CD4-positive, alpha-beta T cell (primary cell): ENCODE results near the gene EDN1. TPM values are rescaled to one million over a fixed set of nuclear protein-coding genes. Genes with fewer than 3 reads are reported as not detected.

Source experiments
- ATAC-seq: fragments of 200-7000 bp; cut with Tn5 transposase; one replicate; pipeline ENCODE4 v1.10.0; 2022; ENCODE audit warnings: mild to moderate bottlenecking; ENCODE audit not compliant: poor library complexity
- CTCF ChIA-PET: fragments of 350-600 bp; sonication (Branson Sonifier 250); formaldehyde crosslinking; loops from one replicate; lab custom pipeline; 2021; ENCODE audit warnings: antibody characterized with exemption, inconsistent platforms; lab: Charles Lee
- POLR2A ChIA-PET: fragments of 350-600 bp; sonication (Branson Sonifier 250); formaldehyde crosslinking; loops from one replicate; lab custom pipeline; 2021; ENCODE audit warnings: antibody characterized with exemption, inconsistent platforms; lab: Charles Lee
- DNase-seq, 14 experiments: peaks; one replicate each; pipeline ENCODE4 v3.0.0-alpha.2; 2013 to 2020; ENCODE audit warnings: mixed read lengths in 2 of 14
- H3K27ac ChIP-seq, 2 donors: one replicate each; pipeline versions ENCODE4 v1.5.1 to v1.7.0; 2013; ENCODE audit warnings: low read length in 2 of 2, low read depth in 1 of 2, mild to moderate bottlenecking in 1 of 2
- H3K27me3 ChIP-seq, 2 experiments: 1 replicate in 1 of 2; 2 replicates in 1 of 2; pipeline versions ENCODE4 v1.6.1 to v1.7.0; 2013; ENCODE audit warnings: low read length in 2 of 2, control low read depth in 1 of 2, mild to moderate bottlenecking in 1 of 2, moderate library complexity in 1 of 2; ENCODE audit not compliant: insufficient read depth in 2 of 2, control insufficient read depth in 1 of 2
- H3K36me3 ChIP-seq: one replicate; pipeline ENCODE4 v1.6.1; 2013; ENCODE audit warnings: low read length, control low read depth; ENCODE audit not compliant: insufficient read depth
- H3K4me1 ChIP-seq: one replicate; pipeline ENCODE4 v1.6.1; 2013; ENCODE audit warnings: low read length, control low read depth; ENCODE audit not compliant: insufficient read depth
- H3K4me3 ChIP-seq: one replicate; pipeline ENCODE4 v1.5.1; 2013; ENCODE audit warnings: mild to moderate bottlenecking, low read length, moderate library complexity
- H3K9me3 ChIP-seq, 2 experiments: 1 replicate in 1 of 2; 2 replicates in 1 of 2; pipeline versions ENCODE4 v1.6.1 to v1.7.0; 2013; ENCODE audit warnings: low read length in 2 of 2, mild to moderate bottlenecking in 2 of 2, control low read depth in 1 of 2, moderate library complexity in 1 of 2; ENCODE audit not compliant: control insufficient read depth in 1 of 2, insufficient read depth in 1 of 2
- H3K27ac Mint-ChIP-seq: one replicate; pipeline ENCODE4 v1.8.0; 2020; ENCODE audit warnings: mixed read lengths
- H3K27me3 Mint-ChIP-seq: one replicate; pipeline ENCODE4 v1.8.0; 2021; ENCODE audit warnings: mixed read lengths
- H3K36me3 Mint-ChIP-seq: one replicate; pipeline ENCODE4 v1.8.0; 2021; ENCODE audit warnings: low read depth, mixed read lengths
- H3K4me1 Mint-ChIP-seq: one replicate; pipeline ENCODE4 v1.8.0; 2021; ENCODE audit warnings: low read depth, mixed read lengths
- H3K4me3 Mint-ChIP-seq: one replicate; pipeline ENCODE4 v1.8.0; 2020; ENCODE audit warnings: mild to moderate bottlenecking, mixed read lengths
- H3K9me3 Mint-ChIP-seq: one replicate; pipeline ENCODE4 v1.8.0; 2020; ENCODE audit warnings: mixed read lengths
- intact Hi-C, 2 experiments: fragments of 100-400 bp; cut with DNase I in 1 of 2; cut with micrococcal nuclease in 1 of 2; formaldehyde crosslinking; loops; one replicate each; pipeline versions ENCODE4 v1.15.1 to v1.9.0; 2023 to 2025; cut with DNase I, micrococcal nuclease
- total RNA-seq, 174 experiments: library from RNA in 2 of 174; stranded (reverse) in 2 of 174; gene quantifications; one replicate each; pipeline ENCODE4 v1.2.3 and lab custom pipeline; 2021 to 2026
- TF ChIP-seq, protein P1 (sequence below): fragments of 200-600 bp; IDR thresholded peaks from one replicate; pipeline ENCODE4 v1.8.0; 2022; ENCODE audit warnings: antibody characterized with exemption, mild to moderate bottlenecking

The EDN1 gene
- total RNA-seq, 2 experiments from 2014 or later, result 0.80 to 1.1 TPM

DNA sequence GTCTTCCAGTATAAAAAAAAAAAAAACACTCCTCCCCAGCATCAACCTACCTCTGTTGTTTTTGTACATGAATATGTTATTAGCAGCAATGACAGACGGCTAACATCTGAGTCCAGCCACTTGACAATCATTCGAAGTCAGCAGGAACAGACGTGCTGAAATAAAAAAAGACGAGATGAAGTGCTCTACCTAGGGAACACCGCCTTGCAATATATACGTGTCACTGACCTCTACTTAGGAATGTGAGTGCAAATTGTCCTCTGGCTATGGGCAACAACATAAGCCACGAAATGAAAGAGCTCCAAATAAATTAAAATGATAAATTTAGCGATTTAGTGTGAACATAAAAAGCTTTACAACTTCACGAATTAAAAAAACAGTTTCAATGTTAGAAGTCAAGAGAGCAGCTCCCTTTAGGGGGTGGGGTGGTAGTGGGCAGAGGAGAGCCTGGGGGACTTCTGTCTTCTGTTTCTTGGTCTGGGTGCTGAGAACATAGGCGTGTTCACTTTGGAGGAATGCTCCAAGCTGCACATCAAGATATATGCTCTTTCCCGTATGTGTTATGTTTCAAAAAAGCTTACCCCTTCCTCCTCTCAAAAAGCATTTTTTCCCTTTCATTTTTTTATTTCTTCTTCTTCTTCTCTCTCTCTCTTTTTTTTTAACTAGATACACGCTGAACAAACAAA is 23.3 kb downstream of the EDN1 start:
- ChIA-PET CTCF (no interaction called here), POLR2A (no interaction called here)
- Histone ChIP-seq H3K27ac (no peak overlapping the region), H3K4me1 (no peaks in the 10 kb centered on the region), H3K9me3 (no peaks in the 10 kb centered on the region), H3K27me3 (peaks cover 0 to 5% of the 10 kb centered on the region in 2 experiments), H3K4me3 (no peak overlapping the region), H3K36me3 (no peaks in the 10 kb centered on the region)
- Mint-ChIP-seq H3K4me3 (no peak overlapping the region), H3K27ac (no peak overlapping the region), H3K27me3 (peaks cover 6% of the 10 kb centered on the region), H3K9me3 (no peaks in the 10 kb centered on the region), H3K4me1 (no peaks in the 10 kb centered on the region), H3K36me3 (no peaks in the 10 kb centered on the region)
- intact Hi-C loops, result no loop called here
- ATAC-seq (no peak), DNase-seq (no peak)
- TF ChIP-seq, protein P1, sequence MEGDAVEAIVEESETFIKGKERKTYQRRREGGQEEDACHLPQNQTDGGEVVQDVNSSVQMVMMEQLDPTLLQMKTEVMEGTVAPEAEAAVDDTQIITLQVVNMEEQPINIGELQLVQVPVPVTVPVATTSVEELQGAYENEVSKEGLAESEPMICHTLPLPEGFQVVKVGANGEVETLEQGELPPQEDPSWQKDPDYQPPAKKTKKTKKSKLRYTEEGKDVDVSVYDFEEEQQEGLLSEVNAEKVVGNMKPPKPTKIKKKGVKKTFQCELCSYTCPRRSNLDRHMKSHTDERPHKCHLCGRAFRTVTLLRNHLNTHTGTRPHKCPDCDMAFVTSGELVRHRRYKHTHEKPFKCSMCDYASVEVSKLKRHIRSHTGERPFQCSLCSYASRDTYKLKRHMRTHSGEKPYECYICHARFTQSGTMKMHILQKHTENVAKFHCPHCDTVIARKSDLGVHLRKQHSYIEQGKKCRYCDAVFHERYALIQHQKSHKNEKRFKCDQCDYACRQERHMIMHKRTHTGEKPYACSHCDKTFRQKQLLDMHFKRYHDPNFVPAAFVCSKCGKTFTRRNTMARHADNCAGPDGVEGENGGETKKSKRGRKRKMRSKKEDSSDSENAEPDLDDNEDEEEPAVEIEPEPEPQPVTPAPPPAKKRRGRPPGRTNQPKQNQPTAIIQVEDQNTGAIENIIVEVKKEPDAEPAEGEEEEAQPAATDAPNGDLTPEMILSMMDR, result no peak

DNA sequence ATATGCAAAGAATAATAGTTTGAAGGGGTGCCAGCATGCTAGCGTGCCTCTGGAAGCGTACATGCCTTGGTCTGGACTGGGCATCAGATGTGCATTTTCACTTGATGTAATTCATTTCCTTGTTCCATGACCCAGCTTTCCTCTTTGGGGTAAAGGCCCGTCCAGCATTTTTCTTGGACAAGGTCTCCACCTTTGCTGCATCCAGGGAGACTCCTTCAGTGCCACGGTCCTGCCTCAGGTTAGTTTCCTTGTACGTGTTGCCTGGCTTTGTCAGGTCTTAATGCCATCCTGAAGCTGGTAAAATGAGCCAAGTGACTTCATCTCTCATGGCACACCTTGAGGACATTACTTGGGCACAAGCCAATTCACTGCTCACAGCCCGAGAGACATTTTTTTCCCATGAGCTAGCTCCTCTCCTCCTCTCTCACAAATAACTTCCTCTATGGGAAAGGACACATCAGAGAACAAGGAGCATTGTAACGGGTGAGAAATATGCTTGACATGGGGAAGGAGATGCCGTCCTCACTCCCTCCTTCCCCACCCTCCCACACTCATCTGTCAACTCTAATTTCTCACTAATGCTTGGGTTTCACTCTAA is 23.9 kb downstream of the EDN1 start:
- intact Hi-C loops, result no loop called here
- H3K9me3 Mint-ChIP-seq, result peaks cover 3% of the 10 kb centered on the region
- Histone ChIP-seq H3K4me1 (no peaks in the 10 kb centered on the region), H3K36me3 (no peaks in the 10 kb centered on the region), H3K9me3 (peaks cover 0 to 4% of the 10 kb centered on the region in 2 experiments), H3K27ac (no peak overlapping the region), H3K4me3 (no peak overlapping the region), H3K27me3 (peaks cover 5% of the 10 kb centered on the region in 2 experiments)
- H3K27me3 Mint-ChIP-seq, result peaks cover 6% of the 10 kb centered on the region
- H3K4me3 Mint-ChIP-seq, result no peak overlapping the region
- ChIA-PET CTCF (no interaction called here), POLR2A (no interaction called here)
- DNase-seq, result no peak
- no peak overlapping the region for H3K27ac Mint-ChIP-seq
- no peak for ATAC-seq
- TF ChIP-seq, protein P1, result no peak
- H3K36me3 Mint-ChIP-seq, result no peaks in the 10 kb centered on the region
- no peaks in the 10 kb centered on the region for H3K4me1 Mint-ChIP-seq

DNA sequence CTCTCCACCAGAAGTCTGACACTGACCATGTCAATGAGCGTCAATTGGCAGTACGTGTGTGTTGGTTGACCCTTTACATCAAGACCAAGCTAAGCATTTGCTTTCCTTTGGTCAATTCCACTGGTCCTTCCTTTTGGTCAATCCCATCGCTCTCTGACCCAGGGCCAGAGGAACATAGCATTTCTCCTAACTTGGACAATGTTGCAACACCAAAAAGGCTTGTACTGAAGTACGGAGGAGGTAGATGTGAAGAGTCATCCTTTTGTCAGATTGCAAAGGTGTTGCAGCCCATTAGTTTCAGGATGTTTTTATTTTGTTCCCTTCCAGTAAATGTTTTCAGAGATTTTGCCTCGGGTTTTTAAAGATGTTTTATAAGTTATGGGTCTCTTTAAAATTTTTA is 24.6 kb downstream of the EDN1 start:
- ChIA-PET POLR2A (no interaction called here), CTCF (no interaction called here)
- no peak for DNase-seq
- Mint-ChIP-seq H3K36me3 (no peaks in the 10 kb centered on the region), H3K27me3 (peaks cover 6% of the 10 kb centered on the region), H3K4me3 (no peak overlapping the region), H3K9me3 (peaks cover 4% of the 10 kb centered on the region), H3K4me1 (no peaks in the 10 kb centered on the region), H3K27ac (no peak overlapping the region)
- Histone ChIP-seq H3K9me3 (peaks cover 0 to 4% of the 10 kb centered on the region in 2 experiments), H3K4me3 (no peak overlapping the region), H3K27me3 (peaks cover 5 to 9% of the 10 kb centered on the region in 2 experiments), H3K27ac (no peak overlapping the region), H3K36me3 (no peaks in the 10 kb centered on the region), H3K4me1 (no peaks in the 10 kb centered on the region)
- no peak for ATAC-seq
- intact Hi-C loops, result no loop called here
- TF ChIP-seq, protein P1, result no peak
